ENCODE data around the gene LRRN4.

- TF ChIP-seq JUNB (IDR thresholded peaks at IDR 0.05) (no peak), ZSCAN20 (CRISPR knock-in tag; IDR thresholded peaks at IDR 0.05) (no peak), MAX (IDR thresholded peaks at IDR 0.05) (no peak), CHD2 (IDR thresholded peaks at IDR 0.05; ENCODE audit: low read length, partially characterized antibody) (no peak), CTCF (IDR thresholded peaks at IDR 0.05) (no peak), RAD21 (conservative IDR thresholded peaks at IDR 0.05 in 1 of 2, IDR thresholded peaks at IDR 0.05 in 1 of 2) (no peak), BCL3 (IDR thresholded peaks at IDR 0.05) (no peak), EP300 (IDR thresholded peaks at IDR 0.05) (no peak), POLR2A (IDR thresholded peaks at IDR 0.05; ENCODE audit: low read length) (no peak), SMC3 (IDR thresholded peaks at IDR 0.05) (no peak), REST (IDR thresholded peaks at IDR 0.05) (no peak), HMGXB4 (CRISPR knock-in tag; IDR thresholded peaks at IDR 0.05; ENCODE audit: borderline replicate concordance) (no peak), HOXB13 (CRISPR knock-in tag; IDR thresholded peaks at IDR 0.05; ENCODE audit: low read depth) (no peak), KDM5A (IDR thresholded peaks at IDR 0.05) (no peak)
Observed at GRCh38 chr20:6091661-6092060, 37.8 kb upstream of the LRRN4 start.

All from A549 (cell line).